Upper lobe of left lung (tissue), 4 donors: ENCODE data around the gene CDH6.

Experiments
- POLR2A ChIP-seq, 4 donors: fragments of 450-650 bp; IDR thresholded peaks; one replicate each; pipeline ENCODE4 v1.5.1; 2016 to 2017; ENCODE audit warnings: antibody characterized with exemption in 4 of 4, mild to moderate bottlenecking in 2 of 4
- TF ChIP-seq, protein P1 (sequence below), 6 experiments: fragments of 450-650 bp in 4 of 6; fragments of 200-600 bp in 2 of 6; sonication (generic) in 2 of 6; IDR thresholded peaks; one replicate each; pipeline ENCODE4 v1.5.1; 2016 to 2019; ENCODE audit warnings: antibody characterized with exemption in 6 of 6

DNA sequence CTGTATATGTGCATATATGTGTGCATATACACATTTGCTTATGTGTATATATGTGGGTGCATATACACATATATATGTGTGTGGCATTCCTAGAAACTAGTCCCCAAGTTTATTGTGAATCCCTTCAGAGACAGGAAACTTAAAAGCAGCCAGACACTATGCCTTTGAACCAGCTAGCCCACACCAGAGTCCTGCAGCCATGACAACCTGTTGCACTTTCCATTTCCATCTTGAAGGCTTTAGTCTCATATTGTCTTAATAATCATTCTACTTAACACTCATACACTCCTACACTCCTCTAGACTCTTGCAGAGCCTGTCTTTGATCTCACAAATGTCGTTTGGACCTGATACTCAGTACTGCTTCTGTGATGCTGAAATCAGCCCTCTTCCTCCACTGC lies 34.8 kb upstream of the CDH6 start:
- TF ChIP-seq, protein P1, sequence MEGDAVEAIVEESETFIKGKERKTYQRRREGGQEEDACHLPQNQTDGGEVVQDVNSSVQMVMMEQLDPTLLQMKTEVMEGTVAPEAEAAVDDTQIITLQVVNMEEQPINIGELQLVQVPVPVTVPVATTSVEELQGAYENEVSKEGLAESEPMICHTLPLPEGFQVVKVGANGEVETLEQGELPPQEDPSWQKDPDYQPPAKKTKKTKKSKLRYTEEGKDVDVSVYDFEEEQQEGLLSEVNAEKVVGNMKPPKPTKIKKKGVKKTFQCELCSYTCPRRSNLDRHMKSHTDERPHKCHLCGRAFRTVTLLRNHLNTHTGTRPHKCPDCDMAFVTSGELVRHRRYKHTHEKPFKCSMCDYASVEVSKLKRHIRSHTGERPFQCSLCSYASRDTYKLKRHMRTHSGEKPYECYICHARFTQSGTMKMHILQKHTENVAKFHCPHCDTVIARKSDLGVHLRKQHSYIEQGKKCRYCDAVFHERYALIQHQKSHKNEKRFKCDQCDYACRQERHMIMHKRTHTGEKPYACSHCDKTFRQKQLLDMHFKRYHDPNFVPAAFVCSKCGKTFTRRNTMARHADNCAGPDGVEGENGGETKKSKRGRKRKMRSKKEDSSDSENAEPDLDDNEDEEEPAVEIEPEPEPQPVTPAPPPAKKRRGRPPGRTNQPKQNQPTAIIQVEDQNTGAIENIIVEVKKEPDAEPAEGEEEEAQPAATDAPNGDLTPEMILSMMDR (IDR thresholded peaks at IDR 0.05) = no peak
- no peak for TF ChIP-seq POLR2A (IDR thresholded peaks at IDR 0.05)
